ENCODE data around the gene CTTNBP2NL.
"Not testable (repeated sequence)": the region's sequence is repeated elsewhere in the genome, so short reads cannot be mapped to it uniquely, and the experiment has no call there.

Gene CTTNBP2NL

DNA sequence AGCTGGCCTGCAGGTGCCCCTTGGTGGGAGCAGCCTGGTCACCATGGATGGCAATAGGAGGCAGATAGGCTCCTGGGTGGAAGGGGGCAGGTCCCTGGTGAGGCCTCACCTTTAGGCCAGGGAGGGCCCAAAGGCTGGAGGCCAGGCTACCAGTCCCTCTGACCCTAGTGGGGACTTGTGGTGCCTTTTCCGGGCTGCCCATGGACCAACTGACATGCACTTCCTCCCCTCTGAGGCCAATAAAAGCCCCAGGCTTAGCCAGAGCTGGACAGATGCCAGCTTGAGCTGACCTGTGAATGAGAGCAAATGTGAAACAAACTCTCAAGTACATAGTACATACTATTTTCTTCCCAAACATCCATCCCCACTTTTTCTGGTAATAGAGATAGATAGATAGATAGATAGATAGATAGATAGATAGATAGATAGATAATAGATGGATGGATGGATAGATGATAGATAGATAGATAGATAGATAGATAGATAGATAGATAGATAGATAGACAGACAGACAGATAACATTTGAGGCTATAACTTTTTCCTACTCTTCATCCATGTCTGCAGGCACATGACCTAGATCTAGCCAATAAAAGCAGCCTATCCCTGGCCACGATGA is 9.2 kb upstream of the CTTNBP2NL start:
- no peak for DNase-seq

DNA sequence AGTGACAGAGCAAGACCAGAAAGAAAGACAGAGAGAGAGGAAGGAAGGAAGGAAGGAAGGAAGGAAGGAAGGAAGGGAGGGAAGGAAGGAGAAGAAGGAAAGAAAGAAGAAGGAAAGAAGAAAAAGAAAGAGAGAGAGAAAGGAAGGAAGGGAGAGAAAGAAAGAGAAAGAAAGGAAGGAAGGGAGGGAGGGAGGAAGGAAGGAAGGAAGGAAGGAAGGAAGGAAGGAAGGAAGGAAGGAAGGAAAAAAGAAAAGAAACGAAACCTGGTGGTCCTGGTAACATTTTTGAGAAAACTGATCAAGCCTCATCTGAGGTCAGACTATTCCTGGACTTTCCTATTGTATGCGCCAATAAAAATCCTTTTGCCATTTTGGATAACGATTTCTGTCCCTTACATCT is 8.2 kb upstream of the CTTNBP2NL start:
- no peak for DNase-seq

DNA sequence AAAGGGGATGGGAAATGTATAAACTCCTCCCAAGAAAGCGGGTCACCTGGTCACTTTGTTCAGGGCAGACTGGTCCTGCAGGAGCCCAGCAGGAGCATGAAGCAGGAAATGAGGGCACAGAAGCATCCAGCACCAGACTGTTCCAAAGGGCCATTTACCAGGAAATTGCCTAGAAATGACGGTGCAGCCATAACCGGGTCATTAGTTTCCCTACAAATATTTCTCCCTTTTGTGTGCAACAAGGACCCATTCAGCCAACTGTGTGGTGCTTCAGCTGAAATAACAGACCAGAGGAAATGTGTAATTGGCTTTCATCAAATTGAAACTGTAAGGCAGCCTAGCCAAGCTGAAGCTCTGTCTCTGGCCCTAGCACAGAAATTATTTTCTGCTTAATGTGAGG is 7.6 kb upstream of the CTTNBP2NL start:
- no peak for DNase-seq

DNA sequence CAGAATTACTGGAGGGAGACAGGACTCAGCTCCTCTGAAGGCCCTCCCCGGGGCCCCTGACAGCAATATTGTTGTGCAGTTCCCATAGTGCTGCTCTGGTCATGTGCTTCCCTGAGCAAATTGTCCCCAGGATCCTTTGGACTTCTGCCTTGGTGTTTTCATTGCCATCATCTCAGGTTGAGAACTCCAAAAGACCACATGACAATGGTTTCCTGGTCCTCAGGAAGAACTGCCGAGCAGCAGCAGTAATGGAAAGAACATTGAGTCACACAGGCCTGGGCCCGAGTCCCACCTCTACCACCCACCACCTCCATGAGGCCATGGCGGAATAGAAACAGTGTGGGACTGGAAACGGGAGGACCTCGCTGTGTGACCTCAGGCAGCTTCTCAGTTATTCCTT is 6.3 kb upstream of the CTTNBP2NL start:
- DNase-seq: no peak

DNA sequence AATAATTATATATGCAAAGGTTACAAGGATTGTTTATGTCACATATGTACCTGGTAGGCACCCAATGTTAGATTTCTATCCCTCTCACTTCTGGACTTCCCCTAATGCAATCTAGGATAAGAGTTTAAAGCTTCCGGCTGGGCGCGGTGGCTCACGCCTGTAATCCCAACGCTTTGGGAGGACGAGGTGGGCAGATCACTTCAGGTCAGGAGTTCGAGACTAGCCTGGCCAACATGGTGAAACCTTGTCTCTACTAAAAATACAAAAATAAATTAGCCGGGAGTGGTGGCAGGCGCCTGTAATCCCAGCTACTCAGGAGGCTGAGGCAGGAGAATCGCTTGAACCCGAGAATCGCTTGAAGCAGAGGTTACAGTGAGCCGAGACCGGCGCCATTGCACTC is 5.7 kb upstream of the CTTNBP2NL start:
- not testable (repeated sequence) for DNase-seq

DNA sequence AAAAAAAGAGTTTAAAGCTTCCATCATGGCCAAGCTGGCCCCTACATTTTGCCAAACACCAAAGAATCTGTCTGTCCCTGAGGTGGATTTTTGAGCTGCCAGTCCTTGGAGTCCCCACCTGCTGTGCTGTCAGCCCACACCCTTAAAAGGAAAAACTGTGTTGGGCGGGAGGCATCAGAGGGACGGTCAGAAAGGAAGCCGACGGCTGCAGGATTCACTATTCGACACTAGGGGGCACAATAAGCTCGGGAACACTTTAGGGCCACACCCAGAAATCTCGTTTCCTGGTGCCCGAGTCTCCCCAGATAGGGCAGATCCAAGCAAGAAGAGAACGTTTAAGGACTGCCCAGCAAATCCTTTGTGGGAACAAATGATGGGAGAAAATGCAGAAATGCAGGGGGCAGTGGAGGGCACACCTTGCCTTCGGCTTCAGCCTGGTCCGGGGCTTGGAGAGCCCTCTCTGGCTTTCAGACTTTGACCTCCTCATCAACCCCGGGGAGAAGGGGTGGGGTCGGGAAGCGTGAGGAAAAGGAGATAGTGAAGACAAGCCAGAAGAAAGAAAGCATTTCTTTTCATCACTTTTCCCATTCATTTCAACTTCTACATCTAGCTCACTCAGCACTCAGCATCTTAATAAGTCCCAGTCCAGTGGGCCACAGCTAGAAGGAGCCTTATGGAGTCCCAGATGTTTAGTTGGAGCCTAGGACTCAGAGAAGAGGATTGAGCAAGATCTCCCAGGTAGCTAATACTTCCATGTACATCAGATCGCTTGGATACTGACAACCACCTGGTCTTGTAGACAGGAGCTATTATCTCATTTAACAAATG is 5.0 kb upstream of the CTTNBP2NL start:
- peak; percentile 67 for DNase-seq

DNA sequence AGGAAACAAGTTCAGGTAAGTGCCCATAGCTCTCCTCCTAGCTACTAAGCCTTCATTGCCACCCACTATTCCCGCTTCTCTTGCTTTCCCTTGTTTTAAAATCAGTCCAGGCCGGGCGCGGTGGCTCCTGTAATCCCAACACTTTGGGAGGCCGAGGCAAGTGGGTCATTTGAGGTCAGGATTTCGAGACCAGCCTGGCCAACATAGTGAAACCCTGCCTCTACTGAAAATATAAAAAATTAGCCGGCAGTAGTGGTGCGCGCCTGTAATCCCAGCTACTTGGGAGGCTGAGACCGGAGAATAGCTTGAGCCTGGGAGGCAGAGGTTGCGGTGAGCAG is 4.4 kb upstream of the CTTNBP2NL start:
- no peak for DNase-seq

DNA sequence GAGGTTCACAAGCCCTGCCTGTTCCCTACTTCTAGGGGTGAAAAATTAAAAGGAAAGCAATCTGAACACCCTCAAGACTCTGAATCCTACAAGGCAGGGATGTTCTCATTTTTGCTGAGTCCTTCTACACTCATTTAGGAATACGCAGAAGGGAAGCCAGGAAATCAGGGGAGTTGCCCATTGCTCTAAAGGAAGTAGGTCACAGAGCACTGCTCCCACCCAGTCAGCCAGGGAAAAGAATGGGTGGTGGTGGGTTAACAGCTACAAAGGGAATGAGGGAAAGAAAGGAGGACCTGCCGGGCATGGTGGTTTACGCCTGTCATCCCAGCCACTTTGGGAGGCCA is 2.4 kb upstream of the CTTNBP2NL start:
- no peak for DNase-seq

DNA sequence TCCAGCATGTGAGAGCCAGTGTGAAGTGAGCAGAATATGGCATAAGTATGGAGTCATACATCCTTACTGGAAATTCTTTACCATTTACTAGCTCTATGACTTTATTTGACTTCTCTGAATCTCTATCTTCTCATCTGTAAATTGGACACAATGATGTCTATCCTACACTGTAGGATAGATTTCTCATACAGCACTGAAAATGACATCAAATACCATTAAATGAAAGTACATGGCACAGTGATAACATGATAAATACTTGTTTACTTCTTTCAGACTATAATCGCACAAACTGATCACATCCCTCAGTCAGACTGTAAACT is 1.3 kb upstream of the CTTNBP2NL start:
- no peak for DNase-seq

DNA sequence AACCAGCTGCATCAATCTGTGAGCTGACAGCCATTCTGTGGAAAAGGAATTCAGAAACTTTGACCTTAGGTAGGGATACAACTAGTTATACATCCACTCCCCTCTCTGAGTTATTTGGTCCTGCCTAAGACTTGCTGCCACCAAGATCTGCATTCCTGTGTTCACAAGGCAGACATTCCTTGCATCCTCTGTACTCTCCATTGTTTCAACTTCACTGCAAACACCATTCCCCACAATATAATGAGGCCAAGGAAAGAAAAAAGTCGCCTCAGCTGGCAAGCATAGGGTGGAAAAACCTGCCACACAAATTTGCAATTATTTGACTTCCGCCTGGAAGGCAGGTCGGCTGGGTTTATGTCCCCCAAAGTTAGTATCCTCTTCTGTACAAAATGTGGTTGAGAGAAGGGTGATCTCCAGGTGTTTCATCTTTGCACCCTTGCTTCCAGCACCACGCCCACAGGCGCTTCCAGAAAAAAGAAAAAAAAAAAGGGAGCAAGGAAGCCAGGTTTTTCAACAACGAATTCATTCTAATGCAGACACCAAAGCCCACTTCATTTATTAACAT is 676 bp upstream of the CTTNBP2NL start:
- no peak for DNase-seq

DNA sequence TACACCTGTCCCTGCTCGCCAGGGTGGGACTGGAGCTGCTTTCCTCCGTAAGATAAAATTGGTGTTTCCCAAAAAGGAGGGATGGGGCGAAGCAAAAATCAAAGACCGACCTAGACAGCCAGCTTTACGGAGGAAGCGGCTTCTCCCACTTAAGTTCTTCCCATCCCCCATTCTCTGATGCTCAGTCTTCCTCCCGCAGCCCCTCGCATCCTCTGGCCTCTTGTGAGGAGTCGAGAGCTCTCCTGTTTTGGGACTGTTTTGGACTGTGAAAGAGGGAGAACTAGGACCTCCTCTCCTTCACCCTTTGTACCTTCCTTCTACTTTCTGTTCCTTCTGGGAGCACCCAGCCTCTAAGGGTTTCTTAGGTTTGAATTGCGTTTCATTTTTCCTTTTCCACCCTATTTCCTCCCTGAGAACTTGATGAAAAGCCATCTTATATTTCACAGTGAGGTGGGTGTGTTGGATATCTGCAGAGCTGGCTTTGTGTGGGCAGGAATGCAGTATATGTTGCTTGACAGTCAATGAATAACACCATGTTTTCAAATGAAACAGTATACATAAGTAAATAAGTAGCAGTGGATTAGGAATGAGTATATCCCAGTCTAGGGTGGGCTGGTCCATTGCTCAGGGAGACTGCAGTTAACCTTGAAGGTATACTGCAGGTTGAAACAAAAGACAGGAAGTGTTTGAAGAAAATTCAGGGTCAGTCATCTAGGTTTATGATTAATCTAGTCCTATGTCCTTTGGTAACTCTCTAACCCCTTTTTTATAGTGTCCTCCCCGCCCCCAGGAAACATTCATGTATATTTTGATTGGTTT is 848 bp downstream of the CTTNBP2NL start:
- DNase-seq: no peak

DNA sequence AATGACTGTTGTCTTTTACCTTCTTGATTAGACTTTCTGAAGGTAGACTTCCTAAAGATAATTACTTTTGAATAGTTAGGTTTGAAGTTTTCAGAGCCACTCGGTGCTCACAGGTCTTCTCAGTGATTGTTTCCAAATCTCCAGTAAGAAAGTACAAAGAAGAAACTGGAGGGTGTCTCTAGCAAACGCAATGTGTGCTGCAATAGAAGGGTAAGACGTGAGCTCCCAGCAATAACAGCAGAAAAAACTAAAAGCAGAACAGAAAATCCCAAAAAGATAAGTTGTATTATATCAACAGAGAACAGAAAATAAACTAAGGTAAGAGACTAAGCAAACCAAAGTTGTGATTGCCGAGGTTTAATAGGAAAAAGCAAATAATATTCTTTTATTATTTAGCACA is 1.8 kb downstream of the CTTNBP2NL start:
- DNase-seq: no peak

DNA sequence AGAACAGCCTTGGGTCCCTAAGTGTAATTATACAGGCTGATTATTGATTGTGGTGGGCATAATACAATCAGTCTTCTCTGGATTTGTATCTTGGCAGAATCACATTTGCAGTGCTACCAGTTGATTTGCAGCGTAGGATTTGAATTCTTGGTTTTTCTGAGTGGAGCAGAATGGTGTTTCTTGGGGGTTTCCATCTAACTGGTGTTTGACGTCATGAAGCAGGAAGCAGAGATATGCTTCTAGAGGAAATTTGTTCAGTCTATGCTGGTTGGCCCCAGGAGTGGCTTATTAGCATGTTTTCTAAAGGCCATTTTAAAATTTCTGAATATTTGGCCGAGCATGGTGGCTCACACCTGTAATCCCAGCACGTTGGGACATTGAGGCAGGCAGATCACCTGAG is 3.4 kb downstream of the CTTNBP2NL start:
- DNase-seq: no peak

DNA sequence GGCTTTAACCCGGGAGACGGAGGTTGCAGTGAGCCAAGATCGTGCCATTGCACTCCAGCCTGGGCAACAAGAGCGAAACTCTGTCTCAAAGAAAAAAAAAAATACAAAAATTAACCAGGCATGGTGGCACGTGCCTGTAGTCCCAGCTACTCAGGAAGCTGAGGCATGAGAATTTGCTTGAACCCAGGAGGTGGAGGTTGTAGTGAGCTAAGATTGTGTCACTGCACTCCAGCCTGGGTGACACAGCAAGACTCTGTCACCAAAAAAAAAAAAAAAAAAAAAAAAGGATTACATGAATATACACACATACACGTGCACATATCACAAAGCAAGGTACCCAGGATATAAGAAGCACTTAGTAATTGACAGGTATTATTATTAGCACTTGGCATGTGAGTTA is 4.7 kb downstream of the CTTNBP2NL start:
- DNase-seq: not testable (repeated sequence)

DNA sequence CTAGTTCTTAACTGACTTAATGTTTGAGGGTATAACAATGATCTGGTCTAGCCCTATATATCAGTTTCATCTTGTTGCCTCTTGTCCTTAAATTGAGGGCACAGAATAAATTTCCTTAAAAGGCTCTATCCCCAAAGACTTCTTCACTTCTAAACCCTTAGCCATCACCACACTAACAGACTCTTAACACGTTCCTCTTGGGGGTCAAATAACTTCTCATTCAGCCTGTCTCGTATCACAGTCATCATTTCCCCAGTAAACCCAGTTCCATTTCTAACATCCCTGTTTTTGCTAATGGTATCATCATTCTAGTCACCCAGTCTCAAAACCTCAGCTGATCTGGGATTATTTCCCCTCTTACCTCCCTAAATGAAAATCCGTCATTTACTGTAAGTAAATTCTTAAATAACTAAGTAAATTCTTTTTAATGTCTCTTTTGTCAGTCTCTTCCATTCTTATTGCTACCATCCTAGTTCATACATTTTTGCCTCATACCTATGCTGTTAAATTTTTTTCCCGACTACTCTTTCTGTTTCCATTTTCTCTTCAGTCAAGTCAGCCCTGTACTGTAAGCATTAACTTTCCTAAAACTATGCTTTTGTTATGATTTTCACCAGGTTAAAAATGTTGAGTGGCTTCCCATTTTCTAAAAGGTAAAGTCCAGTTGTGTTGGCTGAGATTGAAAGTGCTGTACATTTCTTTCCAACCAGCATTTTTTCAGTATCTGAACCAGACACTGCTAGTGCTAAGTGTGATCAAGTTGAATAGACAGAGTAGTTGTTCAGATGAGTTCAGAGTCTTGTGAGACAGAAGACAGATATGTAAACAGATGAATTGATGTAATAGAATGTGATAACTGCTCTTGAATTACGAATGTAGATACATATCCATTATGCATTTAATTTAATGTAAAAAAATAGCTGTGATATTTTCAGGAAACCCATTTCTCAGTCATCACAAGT is 6.9 kb downstream of the CTTNBP2NL start:
- no peak for DNase-seq

DNA sequence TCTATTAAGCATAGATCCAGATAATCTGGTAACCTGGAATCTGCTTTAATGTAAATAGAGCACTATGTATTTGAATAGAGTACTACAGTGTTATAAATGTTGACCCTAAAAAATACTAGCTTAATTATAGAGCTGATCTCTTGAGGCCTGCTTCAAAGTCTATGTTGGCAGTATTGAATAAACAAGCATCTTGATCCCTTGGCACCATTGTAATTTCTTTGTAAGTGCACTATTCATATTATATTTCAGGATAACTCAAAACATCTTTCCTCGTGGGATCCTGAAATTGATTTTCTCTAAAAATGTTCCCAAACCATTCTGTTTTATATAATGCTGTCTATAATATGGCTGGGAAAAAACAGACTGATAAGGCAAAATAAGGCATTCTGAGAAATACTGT is 10.8 kb downstream of the CTTNBP2NL start:
- DNase-seq: no peak

DNA sequence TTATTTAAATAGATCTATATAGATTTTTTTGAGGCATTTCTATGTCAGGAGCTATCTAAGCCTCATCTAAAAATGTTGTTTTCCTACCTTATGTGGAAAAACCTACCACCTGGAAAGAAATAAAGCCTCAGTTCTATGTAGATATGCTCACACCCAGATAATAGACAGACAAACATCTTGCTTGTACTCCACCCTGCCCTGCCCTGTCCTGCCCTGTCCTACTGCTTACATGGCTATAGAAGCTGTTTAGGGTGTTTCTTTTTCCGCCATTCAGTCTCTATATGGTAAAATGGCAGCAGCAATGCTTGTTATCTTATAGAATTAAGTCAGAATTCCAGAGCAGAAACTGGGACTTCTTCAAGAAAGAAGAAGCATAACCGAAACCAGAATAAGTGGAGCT is 13.4 kb downstream of the CTTNBP2NL start:
- DNase-seq: no peak

DNA sequence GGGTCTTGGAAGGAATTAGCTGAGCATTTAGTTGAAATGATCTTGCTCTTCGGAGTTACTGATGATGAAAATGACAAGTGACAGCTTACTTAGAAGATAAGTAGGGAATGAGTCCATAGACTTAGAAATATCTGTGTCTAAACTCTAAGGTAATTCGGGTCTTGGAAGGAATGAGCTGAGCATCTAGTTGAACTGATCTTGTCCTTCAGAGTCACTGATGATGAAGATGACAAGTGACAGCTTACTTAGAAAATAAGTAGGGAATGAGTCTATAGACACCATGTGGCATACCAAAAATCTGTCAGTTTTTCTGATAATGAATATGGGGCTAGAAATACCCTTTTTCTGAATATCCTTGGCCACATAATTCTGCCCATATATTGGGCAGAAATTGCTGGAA is 14.7 kb downstream of the CTTNBP2NL start:
- no peak for DNase-seq

DNA sequence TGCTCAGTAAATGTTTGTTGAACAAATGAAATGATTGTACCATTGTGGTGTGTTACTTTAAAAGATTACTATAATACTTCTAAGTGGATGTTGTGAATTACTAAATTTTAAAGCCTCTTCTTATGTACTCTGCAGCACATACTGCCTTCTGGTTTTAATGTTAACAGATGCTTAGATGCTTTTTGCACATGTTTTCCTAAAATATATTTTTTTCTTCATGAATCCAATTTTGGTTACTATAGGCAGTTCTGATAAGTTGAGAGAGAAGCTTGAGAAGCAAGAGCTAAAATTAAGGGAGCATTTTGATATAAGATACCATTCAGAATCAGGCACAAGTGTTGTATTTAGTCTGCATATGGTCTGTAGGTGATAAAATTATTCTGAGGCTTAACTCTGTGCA is 21.3 kb downstream of the CTTNBP2NL start:
- DNase-seq: no peak

DNA sequence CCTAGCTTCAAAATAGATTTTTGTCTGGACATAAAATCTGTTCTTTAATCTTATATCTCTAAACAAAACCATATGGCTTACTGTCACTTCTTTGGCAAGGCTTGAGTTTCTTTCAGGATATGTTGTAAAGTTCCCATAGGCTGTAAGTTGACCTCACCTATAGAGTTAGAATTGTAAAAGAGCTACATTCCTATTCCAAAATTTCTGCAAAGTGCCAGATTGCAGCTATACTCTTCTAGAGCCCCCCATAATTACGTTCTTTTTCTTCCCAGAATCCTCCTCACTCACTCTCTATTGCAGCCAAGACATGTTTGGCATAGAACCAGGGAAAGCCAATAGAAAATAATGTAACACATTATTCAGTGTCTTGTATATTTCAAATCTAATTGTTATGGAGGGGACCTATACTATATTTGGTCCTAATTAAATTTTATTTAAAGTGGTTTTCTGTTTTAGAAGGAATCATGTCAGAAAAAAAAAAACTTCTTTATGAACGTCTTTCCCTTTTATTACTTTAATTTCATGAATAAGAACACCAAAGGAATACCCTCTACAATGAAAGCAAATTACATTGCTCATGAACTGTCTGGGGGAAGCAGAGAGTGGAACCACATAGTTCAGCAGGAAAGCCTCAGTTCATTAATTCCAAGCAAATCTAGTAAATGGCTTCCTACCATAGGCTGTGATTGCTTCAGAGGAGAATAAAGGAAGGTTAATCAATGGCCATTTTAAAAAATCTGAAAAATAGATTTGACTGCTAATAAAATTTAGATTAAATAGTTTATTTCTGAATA is 22.3 kb downstream of the CTTNBP2NL start:
- no peak for DNase-seq

DNA sequence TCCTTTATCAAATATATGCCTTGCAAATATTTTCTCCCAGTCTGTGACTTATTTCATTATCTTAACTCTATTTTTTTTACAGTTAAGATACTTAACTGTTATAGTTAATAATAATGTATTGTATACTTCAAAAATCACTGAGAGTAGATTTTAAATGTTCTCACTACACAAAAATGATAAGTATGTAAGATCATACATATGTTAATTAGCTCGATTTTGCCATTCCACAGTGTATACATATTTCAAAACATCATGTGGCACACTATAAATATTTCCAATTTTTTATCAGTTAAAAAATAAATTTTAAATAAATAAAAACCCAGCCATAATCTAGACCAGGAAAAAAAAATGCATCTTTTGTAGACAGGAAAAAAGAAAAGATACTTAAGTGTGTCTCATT is 27.2 kb downstream of the CTTNBP2NL start:
- no peak for DNase-seq

DNA sequence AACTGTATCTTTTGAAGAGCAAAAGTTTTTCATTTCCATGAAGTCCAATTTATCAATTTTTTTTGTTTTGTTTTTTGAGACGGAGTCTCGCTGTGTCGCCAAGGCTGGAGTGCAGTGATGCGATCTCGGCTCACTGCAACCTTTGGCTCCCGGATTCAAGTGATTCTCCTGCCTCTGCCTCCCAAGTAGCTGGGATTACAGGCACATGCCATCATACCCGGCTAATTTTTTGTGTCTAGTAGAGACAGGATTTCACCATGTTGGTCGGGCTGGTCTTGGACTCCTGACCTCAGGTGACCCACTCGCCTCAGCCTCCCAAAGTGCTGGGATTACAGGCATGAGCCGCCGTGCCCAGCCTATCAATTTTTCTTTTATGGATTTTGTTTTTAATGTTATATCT is 27.7 kb downstream of the CTTNBP2NL start:
- not testable (repeated sequence) for DNase-seq
